Measurements from ENCODE around the gene TMEM178A.

GRCh38 chr2:39636306-39636705 is 29.4 kb upstream of the TMEM178A start:
- TF ChIP-seq CTCF (IDR thresholded peaks at IDR 0.05) = no peak
- TF ChIP-seq POLR2A (IDR thresholded peaks at IDR 0.05) = no peak
